Measurements from ENCODE around the gene ZFYVE9.
"Not testable (repeated sequence)": the region's sequence is repeated elsewhere in the genome, so short reads cannot be mapped to it uniquely, and the experiment has no call there.

Gene ZFYVE9

DNA sequence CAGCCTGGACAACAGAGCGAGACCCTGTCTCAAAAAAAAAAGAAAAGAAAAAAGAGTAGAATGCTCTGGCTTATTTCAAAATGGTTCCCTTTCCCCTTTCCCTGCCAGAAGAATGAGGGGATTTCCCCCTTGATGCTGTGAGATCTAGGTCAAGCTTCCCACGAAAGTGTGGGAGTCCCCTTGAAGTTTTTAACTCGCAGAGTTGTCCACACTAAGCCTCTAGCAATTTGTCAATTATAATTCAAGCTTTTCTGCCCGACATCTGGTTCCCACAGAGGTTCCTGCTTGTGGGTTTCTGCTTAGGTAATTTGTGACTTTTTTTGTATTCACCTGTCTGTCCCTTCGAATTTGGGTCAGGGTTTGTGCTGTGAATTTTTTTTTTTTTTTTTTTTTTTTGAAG is 62.8 kb downstream of the ZFYVE9 start:
- no peak overlapping the region for H3K4me3 ChIP-seq (ENCODE audit: control insufficient read depth, low read depth, low read length)
- TF ChIP-seq, protein P1, sequence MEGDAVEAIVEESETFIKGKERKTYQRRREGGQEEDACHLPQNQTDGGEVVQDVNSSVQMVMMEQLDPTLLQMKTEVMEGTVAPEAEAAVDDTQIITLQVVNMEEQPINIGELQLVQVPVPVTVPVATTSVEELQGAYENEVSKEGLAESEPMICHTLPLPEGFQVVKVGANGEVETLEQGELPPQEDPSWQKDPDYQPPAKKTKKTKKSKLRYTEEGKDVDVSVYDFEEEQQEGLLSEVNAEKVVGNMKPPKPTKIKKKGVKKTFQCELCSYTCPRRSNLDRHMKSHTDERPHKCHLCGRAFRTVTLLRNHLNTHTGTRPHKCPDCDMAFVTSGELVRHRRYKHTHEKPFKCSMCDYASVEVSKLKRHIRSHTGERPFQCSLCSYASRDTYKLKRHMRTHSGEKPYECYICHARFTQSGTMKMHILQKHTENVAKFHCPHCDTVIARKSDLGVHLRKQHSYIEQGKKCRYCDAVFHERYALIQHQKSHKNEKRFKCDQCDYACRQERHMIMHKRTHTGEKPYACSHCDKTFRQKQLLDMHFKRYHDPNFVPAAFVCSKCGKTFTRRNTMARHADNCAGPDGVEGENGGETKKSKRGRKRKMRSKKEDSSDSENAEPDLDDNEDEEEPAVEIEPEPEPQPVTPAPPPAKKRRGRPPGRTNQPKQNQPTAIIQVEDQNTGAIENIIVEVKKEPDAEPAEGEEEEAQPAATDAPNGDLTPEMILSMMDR (IDR thresholded peaks at IDR 0.05; ENCODE audit: control insufficient read depth, insufficient read depth, low read depth, low read length, missing control alignments), result no peak
- no peak for DNase-seq (ENCODE audit: low read depth)

DNA sequence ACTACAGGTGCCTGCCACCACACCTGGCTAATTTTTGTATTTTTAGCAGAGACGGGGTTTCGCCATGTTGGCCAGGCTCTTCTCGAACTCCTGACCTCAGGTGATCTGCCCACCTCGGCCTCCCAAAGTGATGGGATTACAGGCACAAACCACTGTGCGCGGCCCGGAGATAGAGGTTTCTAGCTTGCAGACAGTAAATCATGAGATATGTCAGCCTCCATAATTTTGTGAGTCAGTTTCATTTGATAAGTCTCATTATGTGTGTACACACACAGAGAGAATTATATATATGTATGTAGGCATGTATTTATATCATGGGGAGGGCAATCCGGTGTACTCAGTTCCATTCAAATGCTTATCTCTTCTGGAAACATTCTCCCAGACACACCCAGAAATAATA is 64.8 kb downstream of the ZFYVE9 start:
- not testable (repeated sequence) for H3K4me3 ChIP-seq (ENCODE audit: control insufficient read depth, low read depth, low read length); DNase-seq (ENCODE audit: low read depth)

DNA sequence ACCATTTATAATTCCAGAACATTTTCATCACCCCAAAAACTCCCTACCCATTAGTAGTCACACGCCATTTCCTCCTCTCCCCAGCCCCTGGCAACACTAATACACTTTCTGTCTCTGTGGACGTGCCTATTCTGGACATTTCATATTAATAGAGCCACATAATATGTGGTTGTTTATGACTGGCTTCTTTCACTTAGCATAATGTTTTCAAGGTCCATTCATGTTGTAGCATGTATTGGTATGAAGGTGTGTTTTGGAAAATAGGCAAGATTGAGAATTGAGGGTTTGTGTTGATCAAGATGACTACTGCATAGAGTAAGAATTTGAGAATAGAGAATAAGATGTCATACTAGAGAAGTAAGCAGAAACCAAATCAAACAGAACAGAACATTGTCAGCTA is 67.5 kb downstream of the ZFYVE9 start:
- DNase-seq (ENCODE audit: low read depth), result no peak
- no peak overlapping the region for H3K4me3 ChIP-seq (ENCODE audit: control insufficient read depth, low read depth, low read length)
- TF ChIP-seq, protein P1 (IDR thresholded peaks at IDR 0.05; ENCODE audit: control insufficient read depth, insufficient read depth, low read depth, low read length, missing control alignments), result no peak

DNA sequence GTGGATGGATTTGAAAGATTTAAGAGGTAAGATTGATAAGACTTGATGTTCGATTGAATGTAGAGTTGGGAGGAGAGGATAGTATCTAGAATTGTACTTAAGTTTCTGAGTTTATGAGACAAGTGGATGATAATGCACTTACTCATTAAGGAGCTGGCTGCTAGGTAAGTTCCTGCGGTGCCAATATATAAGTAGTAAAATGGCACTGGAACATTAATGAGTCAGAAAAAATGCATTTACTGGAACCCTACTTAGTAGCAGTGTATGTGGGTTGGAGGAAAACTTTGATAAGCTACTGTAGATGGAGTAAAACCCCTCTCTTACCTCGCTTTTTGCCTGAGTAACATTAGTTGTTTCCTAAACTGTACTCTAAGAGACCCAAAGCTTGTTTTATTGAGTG is 68.2 kb downstream of the ZFYVE9 start:
- DNase-seq (ENCODE audit: low read depth), result no peak
- no peak overlapping the region for H3K4me3 ChIP-seq (ENCODE audit: control insufficient read depth, low read depth, low read length)
- TF ChIP-seq, protein P1 (IDR thresholded peaks at IDR 0.05; ENCODE audit: control insufficient read depth, insufficient read depth, low read depth, low read length, missing control alignments), result no peak

DNA sequence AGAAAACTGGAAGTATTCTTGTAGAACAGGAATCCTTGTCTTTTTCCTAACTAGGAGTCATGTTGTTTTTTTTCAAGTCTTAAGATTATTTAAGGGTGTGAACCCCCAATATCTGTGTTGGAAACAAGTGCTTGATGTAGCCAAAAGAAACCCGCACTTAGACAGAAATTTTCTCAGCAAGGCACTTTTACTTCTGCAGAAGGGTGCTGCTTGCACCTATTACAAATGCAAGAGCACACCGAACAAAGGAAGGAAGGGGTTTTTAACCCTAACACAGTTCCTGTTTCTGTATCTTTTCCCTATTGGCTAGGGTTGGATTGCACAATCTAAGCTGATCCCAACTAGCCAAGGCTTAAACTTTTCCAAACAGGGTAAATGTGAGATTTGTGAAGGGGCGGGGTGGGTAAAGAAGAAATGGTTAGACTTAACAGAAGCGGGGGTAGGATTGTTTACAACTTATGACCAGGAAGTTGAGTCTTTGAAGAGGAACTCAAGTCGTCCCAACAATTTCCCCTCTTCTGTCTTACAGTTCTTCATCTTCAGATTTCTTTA is 75.1 kb downstream of the ZFYVE9 start:
- no peak for DNase-seq (ENCODE audit: low read depth)
- TF ChIP-seq, protein P1 (IDR thresholded peaks at IDR 0.05; ENCODE audit: control insufficient read depth, insufficient read depth, low read depth, low read length, missing control alignments), result no peak
- no peak overlapping the region for H3K4me3 ChIP-seq (ENCODE audit: control insufficient read depth, low read depth, low read length)

DNA sequence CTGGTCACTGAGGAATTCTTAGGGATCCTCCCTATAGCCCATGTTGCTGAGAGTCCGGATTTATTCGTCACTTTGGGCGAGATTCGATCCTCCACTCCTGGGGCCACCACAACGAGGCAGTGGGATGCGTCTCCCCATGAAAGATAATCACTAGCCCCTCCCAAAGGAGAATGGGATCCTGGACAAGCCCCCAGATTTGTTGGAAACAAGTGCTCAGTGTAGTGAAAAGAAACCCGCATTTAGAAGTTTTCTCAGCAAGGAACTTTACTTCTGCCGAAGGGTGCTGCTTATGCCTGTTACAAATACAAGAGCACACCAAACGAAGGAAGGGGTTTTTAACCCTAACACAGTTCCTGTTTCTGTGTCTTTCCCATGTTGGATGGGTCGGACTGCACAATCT is 83.3 kb downstream of the ZFYVE9 start:
- no peak overlapping the region for H3K4me3 ChIP-seq (ENCODE audit: control insufficient read depth, low read depth, low read length)
- TF ChIP-seq, protein P1 (IDR thresholded peaks at IDR 0.05; ENCODE audit: control insufficient read depth, insufficient read depth, low read depth, low read length, missing control alignments), result no peak
- no peak for DNase-seq (ENCODE audit: low read depth)

DNA sequence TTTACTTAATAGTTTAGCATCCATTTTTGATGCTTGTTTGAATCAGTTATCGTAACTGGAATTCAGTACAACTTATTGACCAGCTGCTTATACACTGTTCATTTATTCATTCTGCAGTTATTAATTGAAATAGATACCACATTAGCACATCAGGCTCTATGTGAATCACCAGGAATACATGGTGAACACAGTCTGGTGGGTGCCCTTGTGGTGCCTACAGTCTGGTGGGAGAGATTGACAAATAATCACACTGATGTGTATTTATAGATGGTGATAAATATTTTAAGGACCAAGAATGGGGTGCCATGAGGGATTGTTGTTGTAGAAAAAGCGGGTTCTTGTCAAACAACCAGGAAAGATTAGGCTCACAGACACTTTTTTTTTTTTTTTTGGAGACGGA is 87.6 kb downstream of the ZFYVE9 start:
- DNase-seq (ENCODE audit: low read depth), result no peak
- TF ChIP-seq, protein P1 (IDR thresholded peaks at IDR 0.05; ENCODE audit: control insufficient read depth, insufficient read depth, low read depth, low read length, missing control alignments), result no peak
- H3K4me3 ChIP-seq (ENCODE audit: control insufficient read depth, low read depth, low read length), result no peak overlapping the region

All from AG09309 (cell line).